ENCODE data around the gene COL9A3. TPM values are rescaled to one million over a fixed set of nuclear protein-coding genes. Genes with fewer than 3 reads are reported as not detected.

Gene COL9A3
- total RNA-seq, 1 donor: 0.43 TPM

DNA sequence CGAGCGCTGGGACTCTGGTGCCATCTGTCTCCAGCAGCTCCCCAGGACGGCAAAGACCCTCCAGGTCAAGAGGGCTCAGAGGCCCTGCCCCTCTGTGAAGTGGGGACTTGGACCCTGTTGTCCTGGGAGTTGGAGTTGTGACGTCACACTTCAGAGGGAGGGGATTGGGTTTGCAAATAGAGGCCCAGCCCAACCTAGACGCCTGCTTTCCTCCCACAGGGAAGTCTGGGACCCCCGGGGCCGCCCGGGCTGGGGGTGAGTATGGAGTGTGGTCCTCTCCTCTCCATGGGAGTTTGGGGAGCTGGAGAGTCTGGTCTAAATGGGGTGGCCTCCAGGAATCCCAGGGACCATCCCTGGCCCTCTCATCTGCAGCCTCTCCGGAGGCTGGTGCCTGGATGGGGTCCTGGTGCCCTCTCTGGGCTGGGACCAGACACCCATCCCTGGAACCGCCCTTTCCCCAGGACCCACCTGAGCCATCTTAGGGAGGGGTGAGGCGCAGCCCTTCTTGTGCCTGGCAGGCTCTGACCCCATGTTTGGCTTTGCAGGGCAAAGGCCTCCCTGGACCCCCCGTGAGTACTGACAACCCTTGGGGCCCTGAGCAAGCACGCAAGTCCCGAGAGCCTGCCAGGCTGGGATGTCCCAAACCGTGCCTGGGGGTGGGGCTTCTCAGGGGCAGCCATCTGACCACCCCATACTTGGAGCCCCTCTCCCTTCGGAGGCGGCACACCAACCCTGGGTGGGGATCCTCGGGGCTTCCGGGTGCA lies 4.3 kb downstream of the COL9A3 start:
- H3K4me3 ChIP-seq (ENCODE audit: low read depth, low read length): no peak overlapping the region
- TF ChIP-seq, protein P1, sequence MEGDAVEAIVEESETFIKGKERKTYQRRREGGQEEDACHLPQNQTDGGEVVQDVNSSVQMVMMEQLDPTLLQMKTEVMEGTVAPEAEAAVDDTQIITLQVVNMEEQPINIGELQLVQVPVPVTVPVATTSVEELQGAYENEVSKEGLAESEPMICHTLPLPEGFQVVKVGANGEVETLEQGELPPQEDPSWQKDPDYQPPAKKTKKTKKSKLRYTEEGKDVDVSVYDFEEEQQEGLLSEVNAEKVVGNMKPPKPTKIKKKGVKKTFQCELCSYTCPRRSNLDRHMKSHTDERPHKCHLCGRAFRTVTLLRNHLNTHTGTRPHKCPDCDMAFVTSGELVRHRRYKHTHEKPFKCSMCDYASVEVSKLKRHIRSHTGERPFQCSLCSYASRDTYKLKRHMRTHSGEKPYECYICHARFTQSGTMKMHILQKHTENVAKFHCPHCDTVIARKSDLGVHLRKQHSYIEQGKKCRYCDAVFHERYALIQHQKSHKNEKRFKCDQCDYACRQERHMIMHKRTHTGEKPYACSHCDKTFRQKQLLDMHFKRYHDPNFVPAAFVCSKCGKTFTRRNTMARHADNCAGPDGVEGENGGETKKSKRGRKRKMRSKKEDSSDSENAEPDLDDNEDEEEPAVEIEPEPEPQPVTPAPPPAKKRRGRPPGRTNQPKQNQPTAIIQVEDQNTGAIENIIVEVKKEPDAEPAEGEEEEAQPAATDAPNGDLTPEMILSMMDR (IDR thresholded peaks at IDR 0.05; ENCODE audit: insufficient read depth, low read depth, low read length): no peak
- DNase-seq (ENCODE audit: low read depth): no peak

- H3K4me3 ChIP-seq (ENCODE audit: low read depth, low read length): no peak overlapping the region
- DNase-seq (ENCODE audit: low read depth): no peak
- TF ChIP-seq, protein P1 (IDR thresholded peaks at IDR 0.05; ENCODE audit: insufficient read depth, low read depth, low read length): no peak
Observed at GRCh38 chr20:62821726-62822210, 4.9 kb downstream of the COL9A3 start.

GRCh38 chr20:62822239-62822787 lies 5.5 kb downstream of the COL9A3 start:
- TF ChIP-seq, protein P1 (IDR thresholded peaks at IDR 0.05; ENCODE audit: insufficient read depth, low read depth, low read length): no peak
- no peak overlapping the region for H3K4me3 ChIP-seq (ENCODE audit: low read depth, low read length)
- DNase-seq (ENCODE audit: low read depth): no peak

GRCh38 chr20:62822788-62823651 lies 6.2 kb downstream of the COL9A3 start:
- peak; percentile 34 for DNase-seq (ENCODE audit: low read depth)
- H3K4me3 ChIP-seq (ENCODE audit: low read depth, low read length): no peak overlapping the region
- TF ChIP-seq, protein P1 (IDR thresholded peaks at IDR 0.05; ENCODE audit: insufficient read depth, low read depth, low read length): peak; percentile 41

DNA sequence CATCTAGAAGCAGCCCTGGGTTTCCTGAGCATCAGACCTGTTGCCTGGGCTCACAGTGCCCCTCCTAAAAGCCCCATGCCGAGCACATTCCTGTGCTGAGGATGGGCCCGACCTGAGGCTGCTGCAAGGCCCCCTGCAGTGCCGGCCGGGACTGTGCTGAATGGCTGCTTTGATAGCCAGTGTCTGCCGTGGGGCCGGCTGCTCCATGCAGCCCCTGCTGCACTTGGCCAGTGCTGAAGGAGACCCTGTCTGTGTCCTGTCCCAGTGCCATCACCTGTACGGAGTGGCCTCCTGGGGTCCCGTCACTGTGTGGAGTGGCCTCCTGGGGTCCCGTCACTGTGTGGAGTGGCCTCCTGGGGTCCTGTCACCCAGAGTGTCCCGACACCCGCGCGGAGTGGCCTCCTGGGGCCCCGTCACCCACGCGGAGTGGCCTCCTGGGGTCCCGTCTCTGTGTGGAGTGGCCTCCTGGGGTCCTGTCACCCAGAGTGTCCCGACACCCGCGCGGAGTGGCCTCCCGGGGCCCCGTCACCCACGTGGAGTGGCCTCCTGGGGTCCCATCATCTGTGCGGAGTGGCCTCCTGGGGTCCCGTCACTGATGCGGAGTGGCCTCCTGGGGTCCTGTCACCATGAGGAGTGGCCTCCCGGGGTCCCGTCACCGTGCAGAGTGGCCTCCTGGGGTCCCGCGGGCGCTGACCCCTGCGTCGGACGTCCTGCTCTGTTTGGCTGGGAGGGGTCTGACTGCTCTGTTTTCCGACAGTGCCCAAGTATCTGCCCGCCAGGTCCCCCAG lies 7.0 kb downstream of the COL9A3 start:
- TF ChIP-seq, protein P1 (IDR thresholded peaks at IDR 0.05; ENCODE audit: insufficient read depth, low read depth, low read length): no peak
- DNase-seq (ENCODE audit: low read depth): no peak
- H3K4me3 ChIP-seq (ENCODE audit: low read depth, low read length): no peak overlapping the region
